H1 (cell line): ENCODE measurements around the gene DTD1. TPM values are rescaled to one million over a fixed set of nuclear protein-coding genes. Genes with fewer than 3 reads are reported as not detected.

Experiments used
- CTCF ChIA-PET: fragments of 300-600 bp; sonication (Branson Sonifier 250); formaldehyde crosslinking; loops from one replicate; lab custom pipeline; 2021; ENCODE audit not compliant: partially characterized antibody; lab: Charles Lee
- POLR2A ChIA-PET: fragments of 300-600 bp; sonication (Branson Sonifier 250); formaldehyde crosslinking; loops from one replicate; lab custom pipeline; 2021; ENCODE audit warnings: inconsistent platforms; ENCODE audit not compliant: partially characterized antibody; lab: Charles Lee
- DNase-seq, 2 experiments: peaks; one replicate each; pipeline versions ENCODE4 v3.0.0 to v3.0.0-alpha.2; 2010 to 2022; ENCODE audit warnings: low spot score in 2 of 2, low read depth in 1 of 2, mixed read lengths in 1 of 2
- FAIRE-seq: peaks from 2 replicates; lab custom pipeline; 2011; peaks lifted over from hg19 to GRCh38; lab: Jason Lieb, UNC
- H2AFZ ChIP-seq: 2 replicates; pipeline ENCODE4 v1.8.1; 2012; ENCODE audit warnings: low read length, inconsistent platforms
- H2AK5ac ChIP-seq: 2 replicates; pipeline ENCODE4 v1.6.1; 2013; ENCODE audit warnings: low read depth, low read length
- H2BK120ac ChIP-seq: replicated peaks from 2 replicates; pipeline ENCODE3; 2013; ENCODE audit warnings: low read depth, low read length, inconsistent platforms
- H2BK12ac ChIP-seq: 2 replicates; pipeline ENCODE4 v1.6.1; 2013; ENCODE audit warnings: low read depth, low read length
- H2BK15ac ChIP-seq: 2 replicates; pipeline ENCODE4 v1.6.1; 2013; ENCODE audit warnings: low read length
- H2BK20ac ChIP-seq: 2 replicates; pipeline ENCODE4 v1.6.1; 2013; ENCODE audit warnings: low read length
- H2BK5ac ChIP-seq: 2 replicates; pipeline ENCODE4 v1.6.1; 2013; ENCODE audit warnings: low read depth, low read length
- H3K14ac ChIP-seq: 2 replicates; pipeline ENCODE4 v1.6.1; 2013; ENCODE audit warnings: inconsistent platforms; ENCODE audit not compliant: insufficient read length
- H3K18ac ChIP-seq: 2 replicates; pipeline ENCODE4 v1.6.1; 2013; ENCODE audit warnings: low read length; ENCODE audit errors: extremely low read depth
- H3K23ac ChIP-seq: 2 replicates; pipeline ENCODE4 v1.6.1; 2013; ENCODE audit warnings: inconsistent platforms; ENCODE audit not compliant: insufficient read length
- H3K23me2 ChIP-seq: 2 replicates; pipeline ENCODE4 v1.6.1; 2013; ENCODE audit warnings: low read depth, low read length
- H3K27ac ChIP-seq: 2 replicates; pipeline ENCODE4 v1.6.1; 2011; ENCODE audit warnings: low read depth, low read length, inconsistent platforms
- H3K27me3 ChIP-seq, 4 experiments: replicated peaks in 1 of 4; 1 replicate in 1 of 4; 2 replicates in 3 of 4; pipeline versions ENCODE4 v1.6.1 to v1.8.1; 2011 to 2013; ENCODE audit warnings: low read length in 3 of 4, mild to moderate bottlenecking in 3 of 4, inconsistent platforms in 2 of 4, mixed read lengths in 2 of 4, moderate library complexity in 1 of 4; ENCODE audit not compliant: control insufficient read depth in 3 of 4, insufficient read depth in 3 of 4; ENCODE audit errors: extremely low read depth in 1 of 4
- H3K36me3 ChIP-seq, 4 experiments: 2 replicates each; pipeline versions ENCODE4 v1.6.1 to v1.8.1; 2011 to 2013; ENCODE audit warnings: mild to moderate bottlenecking in 4 of 4, low read length in 3 of 4, moderate library complexity in 2 of 4, control low read depth in 1 of 4, inconsistent platforms in 1 of 4; ENCODE audit not compliant: insufficient read depth in 4 of 4, control insufficient read depth in 2 of 4
- H3K4ac ChIP-seq: replicated peaks from 2 replicates; pipeline ENCODE3; 2013; ENCODE audit warnings: low read length, low read depth, mixed read lengths, inconsistent platforms; ENCODE audit not compliant: insufficient read length
- H3K4me1 ChIP-seq, 4 experiments: replicated peaks in 1 of 4; 1 replicate in 1 of 4; 2 replicates in 3 of 4; pipeline versions ENCODE4 v1.6.1 to v1.8.1; 2011 to 2013; ENCODE audit warnings: low read length in 3 of 4, inconsistent platforms in 2 of 4, mixed read lengths in 1 of 4; ENCODE audit not compliant: insufficient read depth in 4 of 4, control insufficient read depth in 3 of 4
- H3K4me2 ChIP-seq, 2 experiments: 2 replicates each; pipeline versions ENCODE4 v1.6.1 to v1.8.1; 2011 to 2013; ENCODE audit warnings: low read depth in 2 of 2, low read length in 2 of 2, control low read depth in 1 of 2, inconsistent platforms in 1 of 2, mild to moderate bottlenecking in 1 of 2; ENCODE audit not compliant: insufficient read depth in 1 of 2
- H3K4me3 ChIP-seq, 4 experiments: fragments of 200-600, 300-600 bp in 1 of 4; sonication (generic), shearing (Covaris generic), sonication (Bioruptor Twin) in 1 of 4; 2 replicates each; pipeline versions ENCODE4 v1.5.1 to v1.8.1; 2011 to 2016; ENCODE audit warnings: low read length in 4 of 4, low read depth in 3 of 4, control low read depth in 2 of 4, inconsistent platforms in 2 of 4, mild to moderate bottlenecking in 2 of 4, mixed read lengths in 1 of 4, moderate library complexity in 1 of 4; ENCODE audit not compliant: insufficient read depth in 2 of 4; ENCODE audit errors: extremely low read depth in 1 of 4
- H3K56ac ChIP-seq: replicated peaks from 2 replicates; pipeline ENCODE3; 2013; ENCODE audit warnings: low read depth, mild to moderate bottlenecking, mixed read lengths, low read length, inconsistent platforms; ENCODE audit not compliant: insufficient read length
- H3K79me1 ChIP-seq: 2 replicates; pipeline ENCODE4 v1.6.1; 2013; ENCODE audit warnings: low read depth, low read length, control low read depth
- H3K79me2 ChIP-seq, 2 experiments: 2 replicates each; pipeline versions ENCODE4 v1.6.1 to v1.8.1; 2012 to 2013; ENCODE audit warnings: low read length in 2 of 2, mild to moderate bottlenecking in 2 of 2, inconsistent platforms in 1 of 2; ENCODE audit not compliant: insufficient read depth in 2 of 2, control insufficient read depth in 1 of 2
- H3K9ac ChIP-seq, 4 experiments: replicated peaks in 1 of 4; 1 replicate in 1 of 4; 2 replicates in 3 of 4; pipeline versions ENCODE4 v1.6.1 to v1.8.1; 2011 to 2013; ENCODE audit warnings: low read depth in 3 of 4, low read length in 3 of 4, control low read depth in 2 of 4, mild to moderate bottlenecking in 2 of 4, moderate library complexity in 2 of 4, inconsistent platforms in 1 of 4; ENCODE audit errors: extremely low read depth in 1 of 4
- H3K9me3 ChIP-seq, 2 experiments: 2 replicates each; pipeline versions ENCODE4 v1.6.1 to v1.8.1; 2012 to 2013; ENCODE audit warnings: mild to moderate bottlenecking in 2 of 2, moderate library complexity in 2 of 2, control low read depth in 1 of 2, inconsistent platforms in 1 of 2, low read depth in 1 of 2, low read length in 1 of 2, mixed read lengths in 1 of 2; ENCODE audit not compliant: insufficient read depth in 2 of 2
- H4K20me1 ChIP-seq, 2 experiments: replicated peaks in 1 of 2; 2 replicates each; pipeline versions ENCODE3 to v1.8.1; 2011 to 2013; ENCODE audit warnings: inconsistent platforms in 2 of 2, low read length in 2 of 2, mild to moderate bottlenecking in 1 of 2; ENCODE audit not compliant: insufficient read depth in 2 of 2, control insufficient read depth in 1 of 2
- H4K5ac ChIP-seq: 2 replicates; pipeline ENCODE4 v1.6.1; 2013; ENCODE audit warnings: low read length, low read depth, mixed read lengths, inconsistent platforms; ENCODE audit not compliant: insufficient read length
- H4K8ac ChIP-seq: 2 replicates; pipeline ENCODE4 v1.8.0; 2013; ENCODE audit warnings: mild to moderate bottlenecking, moderate library complexity, low read length, inconsistent platforms; ENCODE audit not compliant: insufficient read depth; ENCODE audit errors: extremely low read depth
- H4K91ac ChIP-seq: replicated peaks from 2 replicates; pipeline ENCODE3; 2013; ENCODE audit warnings: low read length, mixed read lengths, inconsistent platforms; ENCODE audit not compliant: insufficient read length
- BACH1 ChIP-seq: IDR thresholded peaks from 2 replicates; pipeline ENCODE4 v1.6.1; 2012; ENCODE audit warnings: low read length, improper control_type of control experiment
- BCL11A ChIP-seq, 2 experiments: IDR thresholded peaks; one replicate each; pipeline ENCODE4 v1.6.1; 2011; ENCODE audit warnings: low read depth in 2 of 2, low read length in 2 of 2, mild to moderate bottlenecking in 2 of 2
- BRCA1 ChIP-seq: IDR thresholded peaks from 2 replicates; pipeline ENCODE4 v1.6.1; 2012; ENCODE audit warnings: low read depth, low read length, improper control_type of control experiment
- CBX8 ChIP-seq: fragments of 300-800, 300-1000 bp; sonication (generic); IDR thresholded peaks from 2 replicates; pipeline ENCODE4 v1.7.1; 2016; ENCODE audit warnings: low read depth, low read length, borderline replicate concordance
- CHD1 ChIP-seq: IDR thresholded peaks from 2 replicates; pipeline ENCODE4 v1.6.1; 2012; ENCODE audit warnings: low read depth, low read length, improper control_type of control experiment
- CREB1 ChIP-seq: IDR thresholded peaks from 2 replicates; pipeline ENCODE4 v1.6.1; 2012; ENCODE audit warnings: inconsistent platforms
- EGR1 ChIP-seq: IDR thresholded peaks from 2 replicates; pipeline ENCODE4 v1.6.1; 2011; ENCODE audit warnings: low read depth, low read length, borderline replicate concordance
- JUND ChIP-seq: IDR thresholded peaks from 2 replicates; pipeline ENCODE4 v1.6.1; 2011; ENCODE audit warnings: mild to moderate bottlenecking, improper control_type of control experiment, low read length
- NANOG ChIP-seq: IDR thresholded peaks from 2 replicates; pipeline ENCODE4 v1.6.1; 2011; ENCODE audit warnings: low read length, low read depth, mild to moderate bottlenecking, inconsistent platforms; ENCODE audit not compliant: insufficient read depth, poor library complexity, severe bottlenecking
- POLR2A ChIP-seq, 2 experiments: IDR thresholded peaks; 1 replicate in 1 of 2; 2 replicates in 1 of 2; pipeline ENCODE4 v1.6.1; 2011; ENCODE audit warnings: low read depth in 2 of 2, low read length in 2 of 2, mild to moderate bottlenecking in 2 of 2; ENCODE audit errors: control extremely low read depth in 1 of 2
- POLR2AphosphoS5 ChIP-seq: IDR thresholded peaks from 2 replicates; pipeline ENCODE4 v1.6.1; 2011; ENCODE audit warnings: low read depth, low read length
- WGBS, 2 experiments: shearing (Covaris generic) in 1 of 2; methylation state at CpG; one replicate each; pipeline versions ENCODE4 v1.1.6 to v1.1.7; 2013 to 2015; ENCODE audit warnings: low lambda C conversion rate in 2 of 2, mixed read lengths in 2 of 2, inconsistent platforms in 1 of 2, low coverage in 1 of 2, missing lambda C conversion rate in 1 of 2; ENCODE audit not compliant: insufficient replicate concordance in 2 of 2, insufficient coverage in 1 of 2, insufficient read length in 1 of 2; ENCODE audit errors: extremely low coverage in 1 of 2, missing lambda C conversion rate in 1 of 2; 5-methylcytosine and 5-hydroxymethylcytosine counted together
- polyA plus RNA-seq, 7 experiments: library from polyadenylated mRNA; depleted of rRNA in 3 of 7; stranded (reverse) in 5 of 7; unstranded in 2 of 7; fragments of >200 nt in 5 of 7; fragments of 200-250 nt in 2 of 7; gene quantifications; 1 replicate in 5 of 7; 2 replicates in 1 of 7; 4 replicates in 1 of 7; pipeline versions ENCODE4 v1.2.1 to v1.2.3, GENCODE V29; 2011 to 2013; ENCODE audit warnings: missing spikeins in 2 of 7, mixed read lengths in 2 of 7
- total RNA-seq: library from RNA; stranded (reverse); fragmentation: NEBNext Ultra II Directional; extraction: Animal tissue kit (Norgen Biotek cat#: 25700); gene quantifications from 2 replicates; pipeline ENCODE4 v1.2.1, GENCODE V29; 2021
- TF ChIP-seq, protein P1 (sequence below): IDR thresholded peaks from 2 replicates; pipeline ENCODE4 v1.6.1; 2012; ENCODE audit warnings: low read length, inconsistent platforms
- TF ChIP-seq, protein P2 (sequence below): IDR thresholded peaks from 2 replicates; pipeline ENCODE4 v1.6.1; 2012; ENCODE audit warnings: inconsistent platforms

Gene DTD1
- total and polyA plus RNA-seq, 2 of the 8 experiments (the other 6 are each of a cell fraction or from before 2014, with no cell fraction given): 49.7 to 66.6 TPM

DNA sequence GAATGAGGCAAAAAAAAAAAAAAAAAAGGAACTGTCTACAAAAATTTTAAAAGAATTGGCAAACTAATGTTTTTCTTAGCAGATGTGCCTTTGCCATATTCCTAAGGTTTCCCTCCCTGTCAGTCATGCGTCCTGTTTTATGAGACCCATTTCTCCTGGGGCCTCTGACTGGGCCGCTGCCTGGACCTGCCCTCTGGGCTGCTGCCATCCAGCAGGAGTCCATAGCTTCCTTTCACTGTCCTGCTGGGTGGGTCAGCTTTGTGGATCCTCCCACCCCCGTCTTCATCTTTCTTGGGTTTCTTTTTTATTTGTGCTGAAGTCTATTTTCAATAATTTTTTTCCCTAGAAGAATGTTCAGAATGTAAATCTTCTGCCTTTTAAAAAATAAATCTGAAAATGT, 114.9 kb downstream of the DTD1 start:
- no peak overlapping the region for H2BK5ac ChIP-seq
- DNase-seq: no peak
- H3K4ac ChIP-seq: no peak overlapping the region
- H4K91ac ChIP-seq: no peak overlapping the region
- H4K20me1 ChIP-seq: peaks cover 0 to 1% of the 10 kb centered on the region in 2 experiments
- H3K4me2 ChIP-seq: no peak overlapping the region
- H4K8ac ChIP-seq: no peak overlapping the region
- FAIRE-seq: no peak
- H3K4me1 ChIP-seq: peaks cover 0 to 5% (median 0%) of the 10 kb centered on the region in 4 experiments; a peak in 2 of 7 replicates
- no peak overlapping the region for H3K23ac ChIP-seq
- no peak overlapping the region for H2AFZ ChIP-seq
- H3K56ac ChIP-seq: no peak overlapping the region
- no peak overlapping the region for H4K5ac ChIP-seq
- H2BK12ac ChIP-seq: no peak overlapping the region
- H3K36me3 ChIP-seq: no peaks in the 10 kb centered on the region
- no peak overlapping the region for H3K14ac ChIP-seq
- no peak overlapping the region for H2BK15ac ChIP-seq
- no peaks in the 10 kb centered on the region for H3K27me3 ChIP-seq
- no peak overlapping the region for H3K4me3 ChIP-seq
- no peaks in the 10 kb centered on the region for H3K9me3 ChIP-seq
- ChIA-PET CTCF (interaction anchor here (1.0 to 2.1 kb wide), 3 partner anchors 13 to 1272 kb away, joined by 3 to 4 read pairs (median 3); no protein-coding TSS in a partner anchor), POLR2A (interaction anchor here (1.2 kb wide), 1 partner anchor 8 kb away, joined by 3 read pairs; no protein-coding TSS in a partner anchor)
- H3K79me2 ChIP-seq: no peaks in the 10 kb centered on the region
- no peak overlapping the region for H2AK5ac ChIP-seq
- H2BK20ac ChIP-seq: no peak overlapping the region
- H2BK120ac ChIP-seq: no peak overlapping the region
- no peak overlapping the region for H3K9ac ChIP-seq
- WGBS, 2 experiments: 77% methylated on average over 3 of the region's 3 CpGs; no CpG with 5 or more reads in 1 of the 2 experiments
- no peak overlapping the region for H3K18ac ChIP-seq
- H3K27ac ChIP-seq: no peak overlapping the region
- no peaks in the 10 kb centered on the region; the same call in 1 of the 2 replicates for H3K23me2 ChIP-seq
- H3K79me1 ChIP-seq: no peaks in the 10 kb centered on the region; the same call in 1 of the 2 replicates
- no peak for TF ChIP-seq CBX8
- no peak for TF ChIP-seq CREB1
- TF ChIP-seq JUND: no peak
- no peak for TF ChIP-seq EGR1
- TF ChIP-seq, protein P1, sequence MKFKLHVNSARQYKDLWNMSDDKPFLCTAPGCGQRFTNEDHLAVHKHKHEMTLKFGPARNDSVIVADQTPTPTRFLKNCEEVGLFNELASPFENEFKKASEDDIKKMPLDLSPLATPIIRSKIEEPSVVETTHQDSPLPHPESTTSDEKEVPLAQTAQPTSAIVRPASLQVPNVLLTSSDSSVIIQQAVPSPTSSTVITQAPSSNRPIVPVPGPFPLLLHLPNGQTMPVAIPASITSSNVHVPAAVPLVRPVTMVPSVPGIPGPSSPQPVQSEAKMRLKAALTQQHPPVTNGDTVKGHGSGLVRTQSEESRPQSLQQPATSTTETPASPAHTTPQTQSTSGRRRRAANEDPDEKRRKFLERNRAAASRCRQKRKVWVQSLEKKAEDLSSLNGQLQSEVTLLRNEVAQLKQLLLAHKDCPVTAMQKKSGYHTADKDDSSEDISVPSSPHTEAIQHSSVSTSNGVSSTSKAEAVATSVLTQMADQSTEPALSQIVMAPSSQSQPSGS: no peak
- TF ChIP-seq, protein P2, sequence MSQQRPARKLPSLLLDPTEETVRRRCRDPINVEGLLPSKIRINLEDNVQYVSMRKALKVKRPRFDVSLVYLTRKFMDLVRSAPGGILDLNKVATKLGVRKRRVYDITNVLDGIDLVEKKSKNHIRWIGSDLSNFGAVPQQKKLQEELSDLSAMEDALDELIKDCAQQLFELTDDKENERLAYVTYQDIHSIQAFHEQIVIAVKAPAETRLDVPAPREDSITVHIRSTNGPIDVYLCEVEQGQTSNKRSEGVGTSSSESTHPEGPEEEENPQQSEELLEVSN: no peak
- TF ChIP-seq NANOG: no peak
- no peak for TF ChIP-seq CHD1
- no peak for TF ChIP-seq BRCA1
- no peak for TF ChIP-seq BCL11A (IDR thresholded peaks at IDR 0.05; ENCODE audit: low read depth in 2 of 2, low read length in 2 of 2)
- no peak for TF ChIP-seq BACH1
- no peak for TF ChIP-seq POLR2AphosphoS5
- no peak for TF ChIP-seq POLR2A (IDR thresholded peaks at IDR 0.05; ENCODE audit: control extremely low read depth in 1 of 2, low read depth in 2 of 2, low read length in 2 of 2)
